T1000 (cell line): Measurements from ENCODE around the gene NECTIN4.
A peak's percentile ranks its signal among the peaks of the same experiment; 100 is the strongest.

Source experiments
- DNase-seq: peaks from one replicate; lab custom pipeline; 2025; ENCODE audit warnings: mixed read lengths; lab: John Stamatoyannopoulos, UW

The NECTIN4 gene

GRCh38 chr1:161111527-161111926, 22.2 kb upstream of the NECTIN4 start:
- DNase-seq = no peak

GRCh38 chr1:161111117-161111516, 21.8 kb upstream of the NECTIN4 start:
- no peak for DNase-seq

GRCh38 chr1:161106431-161106830, 17.1 kb upstream of the NECTIN4 start:
- no peak for DNase-seq

GRCh38 chr1:161100556-161100955, 11.2 kb upstream of the NECTIN4 start:
- DNase-seq = no peak

GRCh38 chr1:161099090-161099802, 9.9 kb upstream of the NECTIN4 start:
- no peak for DNase-seq

- DNase-seq = peak; percentile 59
Observed at GRCh38 chr1:161098210-161099068, 9.1 kb upstream of the NECTIN4 start, which contains the start of gene KLHDC9. KLHDC9 (plus strand) TSS chr1:161098361; CDS start chr1:161098536, 175 bp downstream.

- DNase-seq = no peak
Observed at GRCh38 chr1:161096530-161096929, 7.2 kb upstream of the NECTIN4 start.

GRCh38 chr1:161096015-161096414, 6.7 kb upstream of the NECTIN4 start:
- no peak for DNase-seq

- DNase-seq = no peak
Observed at GRCh38 chr1:161095230-161095629, 5.9 kb upstream of the NECTIN4 start.

GRCh38 chr1:161094481-161094880, 5.1 kb upstream of the NECTIN4 start:
- DNase-seq = no peak

GRCh38 chr1:161092621-161093028, 3.3 kb upstream of the NECTIN4 start:
- DNase-seq = no peak

- DNase-seq = no peak
Observed at GRCh38 chr1:161091796-161092507, 2.6 kb upstream of the NECTIN4 start.

GRCh38 chr1:161091093-161091492, 1.7 kb upstream of the NECTIN4 start:
- DNase-seq = no peak

- no peak for DNase-seq
Observed at GRCh38 chr1:161090617-161091016, 1.3 kb upstream of the NECTIN4 start.

GRCh38 chr1:161089938-161090337, 580 bp upstream of the NECTIN4 start:
- DNase-seq = no peak

GRCh38 chr1:161088587-161089110, 709 bp downstream of the NECTIN4 start:
- DNase-seq = no peak

- no peak for DNase-seq
Observed at GRCh38 chr1:161086457-161086856, 2.9 kb downstream of the NECTIN4 start.

GRCh38 chr1:161085165-161085564, 4.2 kb downstream of the NECTIN4 start:
- DNase-seq = no peak

- no peak for DNase-seq
Observed at GRCh38 chr1:161084597-161084988, 4.8 kb downstream of the NECTIN4 start.

GRCh38 chr1:161083748-161084596, 5.4 kb downstream of the NECTIN4 start:
- no peak for DNase-seq
